ENCODE results near the gene ZNHIT3. TPM values are rescaled to one million over a fixed set of nuclear protein-coding genes. Genes with fewer than 3 reads are reported as not detected.
A peak's percentile ranks its signal among the peaks of the same experiment; 100 is the strongest.

The ZNHIT3 gene
- total and polyA plus RNA-seq, 2 experiments from 2014 or later, result 50.5 to 128 TPM

- no peak for TF ChIP-seq ZNF462 (CRISPR knock-in tag; IDR thresholded peaks at IDR 0.05)
- no peak for TF ChIP-seq ETS1 (IDR thresholded peaks at IDR 0.05)
- TF ChIP-seq ZNF114 (CRISPR knock-in tag; IDR thresholded peaks at IDR 0.05), result no peak
- no peak for TF ChIP-seq EZH2phosphoT487 (IDR thresholded peaks at IDR 0.05; ENCODE audit: unreplicated experiment)
- peak; percentile 93 for TF ChIP-seq REST (IDR thresholded peaks at IDR 0.05; ENCODE audit: unreplicated experiment)
Observed at GRCh38 chr17:36463916-36464764, 22.3 kb upstream of the ZNHIT3 start (continued).
